Ascending aorta (tissue), 2 donors: ENCODE measurements around the gene GIN1. TPM values are rescaled to one million over a fixed set of nuclear protein-coding genes. Genes with fewer than 3 reads are reported as not detected.
A peak's percentile ranks its signal among the peaks of the same experiment; 100 is the strongest.

Source experiments
- DNase-seq, 2 donors: peaks; one replicate each; pipeline ENCODE4 v3.0.0-alpha.2; 2019; ENCODE audit warnings: low spot score in 2 of 2
- H3K27ac ChIP-seq, 2 donors: fragments of 200-600 bp; sonication (generic); one replicate each; pipeline ENCODE4 v1.5.1; 2016 to 2017; ENCODE audit warnings: mild to moderate bottlenecking in 1 of 2
- H3K27me3 ChIP-seq: fragments of 200-600 bp; sonication (generic); one replicate; pipeline ENCODE4 v1.5.1; 2017
- H3K36me3 ChIP-seq, 2 donors: fragments of 200-600 bp; sonication (generic); one replicate each; pipeline ENCODE4 v1.5.1; 2016
- H3K4me1 ChIP-seq, 2 donors: fragments of 200-600 bp; sonication (generic); one replicate each; pipeline ENCODE4 v1.5.1; 2016 to 2017; ENCODE audit warnings: mild to moderate bottlenecking in 1 of 2
- H3K4me3 ChIP-seq, 2 donors: fragments of 200-600 bp; sonication (generic); one replicate each; pipeline ENCODE4 v1.5.1; 2016 to 2017; ENCODE audit warnings: mild to moderate bottlenecking in 1 of 2
- H3K9me3 ChIP-seq, 2 donors: fragments of 200-600 bp; sonication (generic); one replicate each; pipeline ENCODE4 v1.5.1; 2016
- intact Hi-C: fragments of 100-400 bp; cut with DNase I; formaldehyde crosslinking; loops from one replicate; pipeline ENCODE4 v1.15.1; 2023
- total RNA-seq: library from RNA; depleted of rRNA; stranded (reverse); fragments of >200 nt; gene quantifications from one replicate; pipeline ENCODE4 v1.1.0, GENCODE V29; 2016
- TF ChIP-seq, protein P1 (sequence below), 3 experiments: fragments of 200-600 bp in 2 of 3; fragments of 450-650 bp in 1 of 3; sonication (generic) in 2 of 3; IDR thresholded peaks; one replicate each; pipeline ENCODE4 v1.5.1; 2016 to 2019; ENCODE audit warnings: antibody characterized with exemption in 3 of 3, mild to moderate bottlenecking in 1 of 3, moderate library complexity in 1 of 3

Gene GIN1
- total RNA-seq, 1 donor from 2014 or later: 0.21 TPM

DNA sequence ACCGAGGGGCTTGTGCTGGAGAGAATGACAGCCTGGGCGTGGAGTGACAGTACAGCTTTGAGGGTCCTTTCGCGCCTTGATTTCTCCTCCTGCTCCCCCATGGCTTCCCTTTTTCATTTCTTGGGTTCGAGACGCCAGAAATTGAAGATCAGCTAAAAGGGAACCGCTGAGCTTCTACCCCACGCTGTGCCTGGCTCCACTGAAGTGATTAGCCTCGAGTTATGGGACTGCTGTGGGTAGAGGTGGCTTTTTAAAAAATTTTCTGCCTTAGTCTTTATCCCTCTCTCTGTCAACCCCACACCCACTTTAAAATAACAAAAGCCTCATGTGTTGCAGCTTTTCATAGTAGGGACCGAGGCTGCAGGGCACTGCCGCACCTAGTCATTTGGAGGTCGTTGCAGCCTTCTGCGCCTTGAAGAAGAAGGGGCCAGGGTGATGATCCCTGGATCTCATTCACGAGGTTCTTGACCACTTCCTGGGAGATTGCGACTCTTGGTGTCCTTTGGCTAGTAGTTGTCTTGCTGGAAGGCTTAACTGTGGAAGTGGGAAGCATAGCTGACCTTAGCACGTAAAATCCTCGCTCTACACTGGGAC is 766 bp upstream of the GIN1 start:
- H3K27me3 ChIP-seq: no peaks in the 10 kb centered on the region
- peak overlapping the region; percentile 89 to 93 for H3K27ac ChIP-seq
- DNase-seq: no peak
- TF ChIP-seq, protein P1, sequence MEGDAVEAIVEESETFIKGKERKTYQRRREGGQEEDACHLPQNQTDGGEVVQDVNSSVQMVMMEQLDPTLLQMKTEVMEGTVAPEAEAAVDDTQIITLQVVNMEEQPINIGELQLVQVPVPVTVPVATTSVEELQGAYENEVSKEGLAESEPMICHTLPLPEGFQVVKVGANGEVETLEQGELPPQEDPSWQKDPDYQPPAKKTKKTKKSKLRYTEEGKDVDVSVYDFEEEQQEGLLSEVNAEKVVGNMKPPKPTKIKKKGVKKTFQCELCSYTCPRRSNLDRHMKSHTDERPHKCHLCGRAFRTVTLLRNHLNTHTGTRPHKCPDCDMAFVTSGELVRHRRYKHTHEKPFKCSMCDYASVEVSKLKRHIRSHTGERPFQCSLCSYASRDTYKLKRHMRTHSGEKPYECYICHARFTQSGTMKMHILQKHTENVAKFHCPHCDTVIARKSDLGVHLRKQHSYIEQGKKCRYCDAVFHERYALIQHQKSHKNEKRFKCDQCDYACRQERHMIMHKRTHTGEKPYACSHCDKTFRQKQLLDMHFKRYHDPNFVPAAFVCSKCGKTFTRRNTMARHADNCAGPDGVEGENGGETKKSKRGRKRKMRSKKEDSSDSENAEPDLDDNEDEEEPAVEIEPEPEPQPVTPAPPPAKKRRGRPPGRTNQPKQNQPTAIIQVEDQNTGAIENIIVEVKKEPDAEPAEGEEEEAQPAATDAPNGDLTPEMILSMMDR (IDR thresholded peaks at IDR 0.05): no peak
- no peaks in the 10 kb centered on the region for H3K9me3 ChIP-seq
- peak overlapping the region; percentile 84 to 92 for H3K4me3 ChIP-seq
- intact Hi-C loops: loop anchor here (2.0 kb wide), 1 partner anchor 138 kb away; the partner anchor contains the start of gene MACIR
- peaks cover 0 to 18% of the 10 kb centered on the region in 2 donors for H3K4me1 ChIP-seq
- no peaks in the 10 kb centered on the region for H3K36me3 ChIP-seq

DNA sequence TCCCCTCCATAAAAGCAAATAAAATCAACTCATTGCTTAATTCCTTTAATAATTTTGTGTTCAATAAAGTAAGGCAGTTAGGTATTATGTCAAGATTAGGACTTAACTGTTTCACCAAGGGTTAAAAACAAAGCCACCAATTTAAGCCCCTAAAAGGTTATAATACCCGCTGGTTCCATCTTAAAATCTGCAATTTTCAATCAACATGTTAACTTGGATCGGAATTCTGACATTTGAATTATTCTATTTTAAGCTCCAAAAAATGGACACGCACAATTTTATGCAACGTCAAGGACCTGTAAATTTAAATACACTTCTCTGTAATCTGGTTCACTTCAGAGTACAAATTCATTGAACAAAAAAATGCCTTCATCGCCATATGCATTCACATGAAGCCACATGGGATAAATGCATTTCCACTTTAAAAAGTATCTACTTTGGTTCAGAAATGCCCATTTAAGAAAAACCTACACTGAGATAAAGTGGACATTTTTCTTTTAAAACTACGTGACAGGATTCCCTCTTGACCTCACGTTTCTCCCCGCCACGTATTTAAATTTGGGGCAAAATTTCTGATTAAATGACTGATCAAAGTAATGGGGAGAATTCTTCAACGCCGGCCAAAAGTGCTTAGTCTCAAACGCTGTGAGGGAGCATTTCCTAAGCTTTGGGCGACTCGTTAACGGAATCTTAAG is 721 bp downstream of the GIN1 start:
- Histone ChIP-seq H3K27me3 (no peaks in the 10 kb centered on the region), H3K4me1 (peaks cover 0 to 18% of the 10 kb centered on the region in 2 donors), H3K4me3 (peak overlapping the region; percentile 84 to 92), H3K9me3 (no peaks in the 10 kb centered on the region), H3K27ac (peak overlapping the region; percentile 89 to 93), H3K36me3 (no peaks in the 10 kb centered on the region)
- DNase-seq: no peak
- TF ChIP-seq, protein P1 (IDR thresholded peaks at IDR 0.05): no peak
- intact Hi-C loops: loop anchor here (1.0 to 5.0 kb wide), 3 partner anchors 24 to 443 kb away; partner anchors contain the start of genes NUDT12 and PAM

DNA sequence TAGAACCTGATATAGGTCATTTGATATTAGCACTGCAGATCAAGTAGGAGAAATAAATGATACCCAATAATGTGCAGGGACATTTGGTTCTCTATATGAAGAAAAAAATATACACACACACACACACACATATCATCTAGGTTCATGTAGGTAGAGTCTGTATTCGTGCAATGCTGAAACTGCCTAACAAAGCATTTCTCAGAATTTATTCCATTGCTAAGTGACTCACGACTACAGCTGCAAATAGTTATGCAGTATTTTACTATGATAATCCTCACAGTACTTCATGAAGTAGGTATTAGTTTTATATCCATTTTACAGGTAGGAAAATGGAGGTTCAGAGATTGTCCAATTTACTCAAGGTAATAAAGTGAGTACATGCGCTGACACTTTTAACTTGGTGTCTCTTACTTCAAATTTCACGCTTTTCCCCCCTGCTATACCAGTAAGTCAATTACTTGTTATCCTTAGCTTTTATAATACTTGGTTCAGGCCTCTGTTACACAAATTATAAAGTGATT is 2.4 kb downstream of the GIN1 start:
- H3K27me3 ChIP-seq: no peaks in the 10 kb centered on the region
- intact Hi-C loops: loop anchor here (5.0 kb wide), 1 partner anchor 445 kb away; the partner anchor contains the start of gene NUDT12
- H3K9me3 ChIP-seq: no peaks in the 10 kb centered on the region
- H3K27ac ChIP-seq: no peak overlapping the region
- H3K36me3 ChIP-seq: no peaks in the 10 kb centered on the region
- H3K4me3 ChIP-seq: peak overlapping the region in 1 of 2 donors; percentile 3
- H3K4me1 ChIP-seq: peaks cover 0 to 15% of the 10 kb centered on the region in 2 donors
- DNase-seq: no peak
- TF ChIP-seq, protein P1 (IDR thresholded peaks at IDR 0.05): no peak

DNA sequence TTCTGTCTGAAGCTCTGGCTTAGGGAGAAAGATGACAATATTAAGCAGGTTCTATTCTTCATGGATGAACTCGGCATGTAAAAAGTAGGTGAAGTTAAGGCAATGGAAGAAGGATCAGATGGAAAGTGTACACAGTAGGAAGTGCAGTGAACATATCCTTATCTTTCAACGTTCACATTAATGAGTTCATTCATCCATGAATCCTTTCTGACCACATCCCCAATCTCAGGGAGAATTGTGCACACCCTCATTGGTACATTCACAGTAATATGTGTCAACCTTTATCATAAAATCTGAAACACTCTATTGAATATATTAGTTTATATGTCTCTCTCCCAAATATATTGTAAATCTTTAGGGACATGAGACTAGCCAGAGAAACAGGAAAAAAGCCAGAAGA is 5.5 kb downstream of the GIN1 start:
- TF ChIP-seq, protein P1 (IDR thresholded peaks at IDR 0.05): no peak
- intact Hi-C loops: no loop called here
- no peak for DNase-seq
- H3K27me3 ChIP-seq: no peaks in the 10 kb centered on the region
- H3K4me1 ChIP-seq: peaks cover 0 to 7% of the 10 kb centered on the region in 2 donors
- no peak overlapping the region for H3K4me3 ChIP-seq
- no peaks in the 10 kb centered on the region for H3K36me3 ChIP-seq
- no peak overlapping the region for H3K27ac ChIP-seq
- H3K9me3 ChIP-seq: no peaks in the 10 kb centered on the region

DNA sequence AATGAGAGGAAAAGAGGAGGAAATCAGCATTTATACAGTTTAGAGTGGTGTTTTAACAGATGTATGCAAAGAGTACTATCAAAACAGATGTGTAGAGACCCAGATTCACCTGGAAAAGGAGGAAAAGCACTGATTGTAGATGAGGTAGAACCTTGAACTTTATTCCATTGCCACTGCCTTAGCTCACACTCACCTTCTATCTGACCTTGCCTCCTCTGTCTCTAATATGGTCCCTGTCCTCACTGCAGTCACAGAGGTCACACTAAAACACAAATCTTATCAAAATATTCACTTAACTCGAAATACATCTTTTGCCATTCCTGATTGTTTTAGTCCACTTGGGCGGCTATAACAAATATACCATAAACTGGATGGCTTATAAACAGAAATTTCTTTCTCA is 7.0 kb downstream of the GIN1 start:
- intact Hi-C loops: no loop called here
- Histone ChIP-seq H3K27me3 (no peaks in the 10 kb centered on the region), H3K4me1 (peaks cover 0 to 3% of the 10 kb centered on the region in 2 donors), H3K4me3 (no peak overlapping the region), H3K36me3 (no peaks in the 10 kb centered on the region), H3K27ac (no peak overlapping the region), H3K9me3 (no peaks in the 10 kb centered on the region)
- no peak for DNase-seq
- TF ChIP-seq, protein P1 (IDR thresholded peaks at IDR 0.05): no peak
